ENCODE measurements around the gene PROCR.
"Not testable (repeated sequence)": the region's sequence is repeated elsewhere in the genome, so short reads cannot be mapped to it uniquely, and the experiment has no call there.

The PROCR gene

GRCh38 chr20:35174458-35175216 lies 2.8 kb downstream of the PROCR start:
- no peak overlapping the region for H3K4me3 ChIP-seq (ENCODE audit: low read depth, low read length)
- no peak for TF ChIP-seq CTCF (IDR thresholded peaks at IDR 0.05; ENCODE audit: low read depth, low read length, missing control alignments)
- no peak for DNase-seq (ENCODE audit: low read depth)

- DNase-seq (ENCODE audit: low read depth): no peak
- TF ChIP-seq CTCF (IDR thresholded peaks at IDR 0.05; ENCODE audit: low read depth, low read length, missing control alignments): no peak
- H3K4me3 ChIP-seq (ENCODE audit: low read depth, low read length): no peak overlapping the region
Measured at GRCh38 chr20:35176132-35176531, 4.3 kb downstream of the PROCR start.

GRCh38 chr20:35179292-35180212 lies 7.7 kb downstream of the PROCR start:
- DNase-seq (ENCODE audit: low read depth): no peak
- no peak overlapping the region for H3K4me3 ChIP-seq (ENCODE audit: low read depth, low read length)
- no peak for TF ChIP-seq CTCF (IDR thresholded peaks at IDR 0.05; ENCODE audit: low read depth, low read length, missing control alignments)

GRCh38 chr20:35180266-35180665 lies 8.4 kb downstream of the PROCR start:
- no peak for TF ChIP-seq CTCF (IDR thresholded peaks at IDR 0.05; ENCODE audit: low read depth, low read length, missing control alignments)
- no peak overlapping the region for H3K4me3 ChIP-seq (ENCODE audit: low read depth, low read length)
- DNase-seq (ENCODE audit: low read depth): no peak

- TF ChIP-seq CTCF (IDR thresholded peaks at IDR 0.05; ENCODE audit: low read depth, low read length, missing control alignments): no peak
- DNase-seq (ENCODE audit: low read depth): no peak
- no peak overlapping the region for H3K4me3 ChIP-seq (ENCODE audit: low read depth, low read length)
Measured at GRCh38 chr20:35181731-35182130, 9.9 kb downstream of the PROCR start.

GRCh38 chr20:35186691-35187289 lies 14.9 kb downstream of the PROCR start:
- H3K4me3 ChIP-seq (ENCODE audit: low read depth, low read length); DNase-seq (ENCODE audit: low read depth): not testable (repeated sequence)

- DNase-seq (ENCODE audit: low read depth): no peak
- no peak overlapping the region for H3K4me3 ChIP-seq (ENCODE audit: low read depth, low read length)
- TF ChIP-seq CTCF (IDR thresholded peaks at IDR 0.05; ENCODE audit: low read depth, low read length, missing control alignments): no peak
Measured at GRCh38 chr20:35187584-35188190, 15.8 kb downstream of the PROCR start.

GRCh38 chr20:35189223-35189622 lies 17.4 kb downstream of the PROCR start:
- not testable (repeated sequence) for H3K4me3 ChIP-seq (ENCODE audit: low read depth, low read length); DNase-seq (ENCODE audit: low read depth)

All from GM12864 (cell line).